Measurements from ENCODE around the gene ZNF208.
"Not testable (repeated sequence)": the region's sequence is repeated elsewhere in the genome, so short reads cannot be mapped to it uniquely, and the experiment has no call there.

Gene ZNF208

DNA sequence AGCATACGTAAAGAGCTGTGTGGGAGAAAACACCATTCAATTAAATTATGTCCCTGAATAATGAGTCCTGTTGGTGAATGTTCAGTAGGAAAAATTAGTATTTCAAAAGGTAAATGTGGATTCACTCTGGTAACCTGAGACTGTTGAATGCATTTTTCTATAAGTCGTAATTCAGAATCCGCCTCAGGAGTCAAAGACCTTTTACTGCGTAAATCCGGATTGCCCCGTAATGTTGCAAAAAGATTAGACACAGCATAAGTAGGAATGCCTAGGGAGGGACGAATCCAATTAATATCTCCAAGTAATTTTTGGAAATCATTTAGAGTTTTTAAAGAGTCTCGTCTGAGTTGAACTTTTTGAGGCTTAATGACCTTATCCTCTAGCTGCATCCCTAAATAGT is 126.0 kb downstream of the ZNF208 start:
- not testable (repeated sequence) for DNase-seq (ENCODE audit: low read depth)

DNA sequence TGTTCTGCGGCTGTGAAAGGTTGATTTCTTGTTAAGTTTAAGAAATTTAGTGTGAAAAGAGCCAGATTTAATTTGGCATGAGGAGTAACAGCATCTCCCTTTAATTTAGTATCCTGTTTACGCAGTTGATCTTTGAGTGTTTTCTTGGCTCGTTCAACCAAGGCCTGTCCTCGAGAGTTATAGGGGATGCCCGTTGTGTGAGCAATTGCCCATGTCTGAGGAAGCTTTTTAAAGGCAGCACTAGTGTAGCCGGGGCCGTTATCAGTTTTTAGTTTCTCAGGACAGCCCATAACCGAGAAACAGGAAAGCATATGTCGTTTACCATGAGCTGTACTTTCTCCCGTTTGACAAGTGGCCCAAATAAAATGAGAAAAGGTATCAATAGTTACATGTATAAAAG is 127.2 kb downstream of the ZNF208 start:
- DNase-seq (ENCODE audit: low read depth) = peak; percentile 11
